ENCODE data around the gene LCLAT1. TPM values are rescaled to one million over a fixed set of nuclear protein-coding genes. Genes with fewer than 3 reads are reported as not detected.

Gene LCLAT1
- total RNA-seq, 1 donor = 14.6 TPM

DNA sequence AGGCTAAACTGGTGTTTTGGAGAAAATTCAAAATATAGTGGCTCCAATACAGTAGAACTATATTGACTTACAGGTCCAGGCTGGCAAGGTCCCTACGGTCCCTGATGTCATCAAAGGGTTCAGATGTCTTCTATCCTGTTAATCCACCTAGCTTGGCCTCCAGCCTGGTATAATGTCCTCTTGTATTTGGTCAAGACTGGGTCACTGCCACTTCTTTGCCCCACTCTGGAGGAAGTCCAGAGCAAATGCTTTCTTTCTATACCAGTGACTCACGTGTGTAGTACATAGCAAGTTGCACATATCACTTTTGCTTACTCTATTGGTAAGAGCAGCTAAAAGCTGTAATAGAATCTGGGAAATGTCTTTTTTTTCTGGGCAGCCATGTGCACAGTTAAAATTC is 80.8 kb downstream of the LCLAT1 start:
- H3K27me3 ChIP-seq (ENCODE audit: insufficient read depth, low read length) = no peaks in the 10 kb centered on the region
- H3K4me3 ChIP-seq (ENCODE audit: low read length) = no peak overlapping the region
- H3K4me1 ChIP-seq (ENCODE audit: insufficient read depth, low read length) = no peaks in the 10 kb centered on the region
- no peaks in the 10 kb centered on the region for H3K9me3 ChIP-seq (ENCODE audit: low read depth, low read length)

GRCh38 chr2:30530346-30530745 is 83.3 kb downstream of the LCLAT1 start:
- no peaks in the 10 kb centered on the region for H3K4me1 ChIP-seq (ENCODE audit: insufficient read depth, low read length)
- no peak overlapping the region for H3K4me3 ChIP-seq (ENCODE audit: low read length)
- H3K27me3 ChIP-seq (ENCODE audit: insufficient read depth, low read length) = no peaks in the 10 kb centered on the region
- peaks cover 1% of the 10 kb centered on the region for H3K9me3 ChIP-seq (ENCODE audit: low read depth, low read length)

GRCh38 chr2:30541680-30542079 is 94.6 kb downstream of the LCLAT1 start:
- no peak overlapping the region for H3K4me3 ChIP-seq (ENCODE audit: low read length)
- H3K27me3 ChIP-seq (ENCODE audit: insufficient read depth, low read length) = no peaks in the 10 kb centered on the region
- peaks cover under 1% of the 10 kb centered on the region for H3K9me3 ChIP-seq (ENCODE audit: low read depth, low read length)
- no peaks in the 10 kb centered on the region for H3K4me1 ChIP-seq (ENCODE audit: insufficient read depth, low read length)

DNA sequence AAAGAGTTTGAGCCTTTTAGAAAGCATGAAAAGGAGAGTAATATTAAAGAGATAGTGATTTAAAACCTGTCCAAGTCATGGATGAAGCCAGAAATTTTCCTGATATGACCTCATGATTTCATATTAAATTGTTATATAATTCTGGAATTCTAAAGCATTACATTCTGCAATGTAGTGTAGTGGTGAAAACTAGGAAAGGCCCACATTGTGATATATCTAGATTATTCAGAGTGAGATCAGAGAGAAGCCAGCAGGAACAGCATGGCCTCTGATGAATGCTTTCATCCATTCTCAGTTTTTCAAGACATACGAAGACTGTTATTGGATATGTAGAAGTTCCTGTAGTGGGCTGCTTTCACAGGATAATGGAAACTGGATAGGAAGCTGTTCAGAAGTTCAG is 98.8 kb downstream of the LCLAT1 start:
- no peaks in the 10 kb centered on the region for H3K9me3 ChIP-seq (ENCODE audit: low read depth, low read length)
- no peaks in the 10 kb centered on the region for H3K27me3 ChIP-seq (ENCODE audit: insufficient read depth, low read length)
- H3K4me3 ChIP-seq (ENCODE audit: low read length) = no peak overlapping the region

DNA sequence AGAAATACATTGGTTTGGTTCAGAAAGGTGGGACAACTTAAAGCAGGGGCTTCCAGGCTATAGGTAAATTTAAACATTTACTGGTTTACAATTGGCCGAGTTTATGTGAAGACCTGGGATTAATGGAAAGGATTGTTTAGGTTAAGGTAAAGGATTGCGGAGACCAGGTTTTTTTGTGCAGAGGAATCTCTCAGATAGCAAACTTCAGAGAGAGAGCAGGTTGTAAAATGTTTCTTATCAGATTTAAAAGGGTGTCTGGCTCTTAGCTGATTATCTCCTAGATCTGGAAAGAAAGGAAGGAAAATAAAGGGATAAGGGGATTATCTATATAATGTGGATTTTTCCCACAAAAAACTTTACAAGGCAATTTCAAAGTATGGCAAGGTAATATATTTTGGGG is 101.3 kb downstream of the LCLAT1 start:
- Histone ChIP-seq H3K9me3 (ENCODE audit: low read depth, low read length) (no peaks in the 10 kb centered on the region), H3K27me3 (ENCODE audit: insufficient read depth, low read length) (no peaks in the 10 kb centered on the region), H3K4me3 (ENCODE audit: low read length) (no peak overlapping the region), H3K4me1 (ENCODE audit: insufficient read depth, low read length) (no peaks in the 10 kb centered on the region)

More for the DNA sequence above, 98.8 kb downstream of the LCLAT1 start:
- H3K4me1 ChIP-seq (ENCODE audit: insufficient read depth, low read length) = no peaks in the 10 kb centered on the region

DNA sequence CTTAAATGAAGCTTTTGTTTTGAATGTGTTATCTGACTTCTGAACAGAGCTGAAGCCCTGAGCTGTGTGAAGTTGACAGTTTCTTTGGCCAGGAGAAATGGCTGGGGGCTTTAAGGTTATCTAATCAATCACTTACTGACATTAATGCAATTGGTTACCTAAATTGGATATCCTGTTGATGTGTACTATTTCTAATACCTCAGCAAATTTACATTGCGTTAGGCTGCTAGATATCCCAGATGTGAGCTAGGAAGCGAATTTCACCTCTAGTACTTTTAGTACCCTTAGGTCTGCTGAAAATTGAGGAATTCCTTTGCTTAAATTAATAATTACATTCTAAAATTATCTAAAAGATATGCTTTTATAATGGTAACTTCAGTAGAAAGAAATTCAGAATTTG is 102.0 kb downstream of the LCLAT1 start:
- no peak overlapping the region for H3K4me3 ChIP-seq (ENCODE audit: low read length)
- no peaks in the 10 kb centered on the region for H3K27me3 ChIP-seq (ENCODE audit: insufficient read depth, low read length)
- no peaks in the 10 kb centered on the region for H3K9me3 ChIP-seq (ENCODE audit: low read depth, low read length)
- H3K4me1 ChIP-seq (ENCODE audit: insufficient read depth, low read length) = no peaks in the 10 kb centered on the region

GRCh38 chr2:30559544-30560275 is 112.7 kb downstream of the LCLAT1 start:
- Histone ChIP-seq H3K4me1 (ENCODE audit: insufficient read depth, low read length) (no peaks in the 10 kb centered on the region), H3K27me3 (ENCODE audit: insufficient read depth, low read length) (no peaks in the 10 kb centered on the region), H3K9me3 (ENCODE audit: low read depth, low read length) (no peaks in the 10 kb centered on the region), H3K4me3 (ENCODE audit: low read length) (no peak overlapping the region)

GRCh38 chr2:30561349-30561748 is 114.3 kb downstream of the LCLAT1 start:
- H3K4me1 ChIP-seq (ENCODE audit: insufficient read depth, low read length) = no peaks in the 10 kb centered on the region
- no peaks in the 10 kb centered on the region for H3K9me3 ChIP-seq (ENCODE audit: low read depth, low read length)
- no peak overlapping the region for H3K4me3 ChIP-seq (ENCODE audit: low read length)

DNA sequence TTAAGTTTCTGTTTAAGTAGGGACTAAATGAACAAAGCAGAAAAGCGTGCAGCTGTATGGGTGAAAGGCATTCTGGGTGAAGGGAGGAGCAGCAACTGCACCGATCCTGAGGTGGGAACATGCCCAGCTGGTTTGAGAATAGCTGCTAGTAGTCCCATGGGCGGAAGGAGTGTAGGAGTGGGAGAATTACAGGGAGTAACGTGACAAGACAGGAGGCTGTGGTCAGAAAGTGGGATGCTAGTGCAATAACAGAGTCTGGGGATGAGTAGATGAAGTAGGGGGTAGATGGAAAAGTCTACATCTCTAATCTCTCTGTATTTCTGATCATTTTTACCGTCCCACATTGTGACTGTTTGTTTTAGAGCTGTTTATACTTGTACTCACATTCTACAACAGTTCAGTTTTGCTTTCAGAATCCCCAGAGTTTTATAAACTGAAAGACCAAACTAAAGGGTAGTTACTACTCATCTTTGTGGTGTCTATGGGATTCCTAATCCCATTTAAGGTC is 118.9 kb downstream of the LCLAT1 start:
- H3K9me3 ChIP-seq (ENCODE audit: low read depth, low read length) = no peaks in the 10 kb centered on the region
- H3K27me3 ChIP-seq (ENCODE audit: insufficient read depth, low read length) = no peaks in the 10 kb centered on the region
- H3K4me3 ChIP-seq (ENCODE audit: low read length) = no peak overlapping the region
- H3K4me1 ChIP-seq (ENCODE audit: insufficient read depth, low read length) = no peaks in the 10 kb centered on the region

More at GRCh38 chr2:30561349-30561748, 114.3 kb downstream of the LCLAT1 start:
- no peaks in the 10 kb centered on the region for H3K27me3 ChIP-seq (ENCODE audit: insufficient read depth, low read length)

DNA sequence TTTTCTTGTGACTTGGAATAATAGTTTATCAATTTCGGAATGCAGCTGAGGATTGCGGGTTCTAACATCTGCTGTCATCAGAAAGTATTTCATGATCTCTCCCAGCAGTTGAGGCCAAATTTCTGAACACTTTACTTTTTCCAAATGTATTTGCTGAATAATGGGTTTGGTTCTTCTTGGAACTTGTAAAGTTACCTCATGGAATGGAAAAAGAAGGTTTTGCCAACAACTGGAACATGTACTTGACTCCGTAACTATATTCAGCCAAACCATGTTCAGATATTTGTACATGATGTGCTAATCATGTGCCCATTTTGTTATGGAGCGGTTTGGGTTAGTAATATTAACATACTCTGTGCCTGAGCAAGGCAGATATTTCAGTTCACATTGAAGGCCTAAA is 119.6 kb downstream of the LCLAT1 start:
- Histone ChIP-seq H3K4me3 (ENCODE audit: low read length) (no peak overlapping the region), H3K27me3 (ENCODE audit: insufficient read depth, low read length) (no peaks in the 10 kb centered on the region), H3K4me1 (ENCODE audit: insufficient read depth, low read length) (no peaks in the 10 kb centered on the region), H3K9me3 (ENCODE audit: low read depth, low read length) (no peaks in the 10 kb centered on the region)

- H3K4me1 ChIP-seq (ENCODE audit: insufficient read depth, low read length) = no peaks in the 10 kb centered on the region
- no peaks in the 10 kb centered on the region for H3K27me3 ChIP-seq (ENCODE audit: insufficient read depth, low read length)
- no peaks in the 10 kb centered on the region for H3K9me3 ChIP-seq (ENCODE audit: low read depth, low read length)
- H3K4me3 ChIP-seq (ENCODE audit: low read length) = no peak overlapping the region
Observed at GRCh38 chr2:30567317-30567716, 120.3 kb downstream of the LCLAT1 start.

DNA sequence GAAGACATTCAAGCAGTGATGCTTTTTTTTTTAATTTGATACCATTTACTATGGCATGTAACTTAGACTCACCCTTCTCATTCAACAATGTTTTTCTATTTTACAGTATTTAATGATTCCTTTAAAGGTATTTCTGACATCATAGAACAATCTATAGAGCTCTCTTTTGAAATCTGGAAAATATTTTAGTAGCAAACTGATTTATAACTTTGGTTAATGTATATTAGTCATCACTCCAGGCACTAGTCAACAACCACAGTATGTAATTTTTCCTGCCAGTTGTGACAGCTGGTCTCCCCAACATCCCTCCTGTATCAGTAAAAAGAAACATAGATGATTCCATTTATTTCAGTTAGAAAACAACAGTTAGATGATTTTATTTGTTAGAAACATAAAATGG is 122.9 kb downstream of the LCLAT1 start:
- Histone ChIP-seq H3K9me3 (ENCODE audit: low read depth, low read length) (no peaks in the 10 kb centered on the region), H3K27me3 (ENCODE audit: insufficient read depth, low read length) (no peaks in the 10 kb centered on the region), H3K4me1 (ENCODE audit: insufficient read depth, low read length) (no peaks in the 10 kb centered on the region), H3K4me3 (ENCODE audit: low read length) (no peak overlapping the region)

- Histone ChIP-seq H3K4me1 (ENCODE audit: insufficient read depth, low read length) (peaks cover 5% of the 10 kb centered on the region), H3K4me3 (ENCODE audit: low read length) (no peak overlapping the region), H3K9me3 (ENCODE audit: low read depth, low read length) (no peaks in the 10 kb centered on the region), H3K27me3 (ENCODE audit: insufficient read depth, low read length) (no peaks in the 10 kb centered on the region)
Observed at GRCh38 chr2:30577151-30577550, 130.1 kb downstream of the LCLAT1 start.

DNA sequence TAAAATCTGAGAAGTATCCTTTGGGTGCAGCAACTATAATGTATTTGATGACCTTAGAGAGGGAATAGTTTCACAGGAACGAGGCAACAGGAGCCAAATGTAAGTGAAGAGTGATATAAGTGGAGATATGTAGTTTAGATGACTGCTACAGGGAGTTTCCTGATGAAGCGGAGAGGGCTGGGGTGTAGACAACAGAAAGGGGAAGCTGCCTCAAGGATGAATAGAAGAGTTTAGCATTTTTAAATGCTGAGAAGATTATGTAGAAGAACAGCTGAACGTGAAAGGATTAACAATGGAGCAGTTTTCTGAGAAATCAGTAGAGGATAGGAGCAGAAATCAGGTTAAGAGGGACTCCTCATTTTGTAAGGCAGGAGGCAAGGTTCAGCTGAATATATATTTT is 133.3 kb downstream of the LCLAT1 start:
- Histone ChIP-seq H3K27me3 (ENCODE audit: insufficient read depth, low read length) (no peaks in the 10 kb centered on the region), H3K9me3 (ENCODE audit: low read depth, low read length) (no peaks in the 10 kb centered on the region), H3K4me3 (ENCODE audit: low read length) (no peak overlapping the region), H3K4me1 (ENCODE audit: insufficient read depth, low read length) (peaks cover 5% of the 10 kb centered on the region)

- H3K4me3 ChIP-seq (ENCODE audit: low read length) = no peak overlapping the region
- no peaks in the 10 kb centered on the region for H3K9me3 ChIP-seq (ENCODE audit: low read depth, low read length)
- no peaks in the 10 kb centered on the region for H3K27me3 ChIP-seq (ENCODE audit: insufficient read depth, low read length)
- peaks cover 5% of the 10 kb centered on the region for H3K4me1 ChIP-seq (ENCODE audit: insufficient read depth, low read length)
Observed at GRCh38 chr2:30582521-30582920, 135.5 kb downstream of the LCLAT1 start.

DNA sequence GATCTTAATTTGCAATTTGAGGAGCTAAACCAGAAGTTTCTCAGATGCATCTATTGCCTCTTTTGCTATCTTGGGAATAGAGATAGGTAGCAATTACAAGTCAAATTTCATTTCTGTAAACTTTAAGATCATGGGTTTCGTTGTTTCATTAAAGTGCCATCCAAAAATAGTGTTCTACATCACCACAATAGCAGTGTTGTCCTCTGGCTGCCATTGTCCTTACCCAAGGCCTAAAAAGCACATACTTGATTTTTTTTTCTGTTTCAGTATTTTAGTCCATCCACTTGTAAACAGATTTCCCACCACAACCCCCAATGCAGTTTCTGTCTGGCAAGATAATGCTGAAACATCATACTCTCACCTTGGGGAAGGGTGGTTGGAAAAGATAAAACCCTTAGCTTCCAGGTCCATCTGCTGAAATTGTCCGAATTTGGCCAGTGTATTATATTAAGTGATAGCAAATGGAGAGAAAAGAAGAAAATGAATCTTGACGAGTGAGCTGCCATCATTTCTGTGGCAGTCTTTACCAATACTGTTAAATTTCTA is 136.2 kb downstream of the LCLAT1 start:
- Histone ChIP-seq H3K27me3 (ENCODE audit: insufficient read depth, low read length) (no peaks in the 10 kb centered on the region), H3K9me3 (ENCODE audit: low read depth, low read length) (no peaks in the 10 kb centered on the region), H3K4me3 (ENCODE audit: low read length) (no peak overlapping the region), H3K4me1 (ENCODE audit: insufficient read depth, low read length) (peaks cover 5% of the 10 kb centered on the region)
